ENCODE data around the gene CNTN6.

DNA sequence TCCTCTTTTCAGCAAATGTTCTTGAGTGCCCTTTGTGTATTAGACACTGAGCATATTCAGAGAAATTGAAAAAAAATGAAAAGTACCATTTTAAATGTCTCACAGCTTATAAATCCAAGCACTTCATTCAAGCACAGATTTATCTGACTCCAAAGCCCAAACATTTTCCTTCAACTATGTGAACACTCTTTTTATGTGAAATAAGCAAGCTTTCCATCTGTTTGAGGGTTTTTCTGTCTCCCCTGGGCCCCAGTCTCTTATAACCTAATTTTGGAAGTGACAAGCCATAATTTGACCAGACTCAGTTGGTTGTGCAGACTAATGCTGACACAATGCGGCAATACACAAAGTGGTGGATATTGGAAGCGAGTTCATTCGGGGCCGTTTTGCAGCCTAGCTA, 170.3 kb downstream of the CNTN6 start:
- TF ChIP-seq POLR2A (IDR thresholded peaks at IDR 0.05; ENCODE audit: low read depth, low read length) (no peak), SPI1 (IDR thresholded peaks at IDR 0.05; ENCODE audit: low read depth, low read length) (no peak), POLR2AphosphoS5 (IDR thresholded peaks at IDR 0.05; ENCODE audit: low read depth, low read length) (no peak)

Data from GM12891 (cell line).